Ureter (tissue), 1 donor: ENCODE results near the gene CUBN. TPM values are rescaled to one million over a fixed set of nuclear protein-coding genes. Genes with fewer than 3 reads are reported as not detected.

Source experiments
- DNase-seq: peaks from one replicate; pipeline ENCODE4 v3.0.0-alpha.2; 2020; ENCODE audit warnings: low spot score
- total RNA-seq: library from RNA; stranded (reverse); gene quantifications from one replicate; pipeline ENCODE4 v1.2.4, GENCODE V29; 2023
- donor health status: DM: yes; HTN: yes; CAD: no.

The CUBN gene
- total RNA-seq, 1 donor from 2014 or later = 2.4 TPM

- no peak for DNase-seq
Observed at GRCh38 chr10:16952080-16952479, 177.5 kb downstream of the CUBN start.

DNA sequence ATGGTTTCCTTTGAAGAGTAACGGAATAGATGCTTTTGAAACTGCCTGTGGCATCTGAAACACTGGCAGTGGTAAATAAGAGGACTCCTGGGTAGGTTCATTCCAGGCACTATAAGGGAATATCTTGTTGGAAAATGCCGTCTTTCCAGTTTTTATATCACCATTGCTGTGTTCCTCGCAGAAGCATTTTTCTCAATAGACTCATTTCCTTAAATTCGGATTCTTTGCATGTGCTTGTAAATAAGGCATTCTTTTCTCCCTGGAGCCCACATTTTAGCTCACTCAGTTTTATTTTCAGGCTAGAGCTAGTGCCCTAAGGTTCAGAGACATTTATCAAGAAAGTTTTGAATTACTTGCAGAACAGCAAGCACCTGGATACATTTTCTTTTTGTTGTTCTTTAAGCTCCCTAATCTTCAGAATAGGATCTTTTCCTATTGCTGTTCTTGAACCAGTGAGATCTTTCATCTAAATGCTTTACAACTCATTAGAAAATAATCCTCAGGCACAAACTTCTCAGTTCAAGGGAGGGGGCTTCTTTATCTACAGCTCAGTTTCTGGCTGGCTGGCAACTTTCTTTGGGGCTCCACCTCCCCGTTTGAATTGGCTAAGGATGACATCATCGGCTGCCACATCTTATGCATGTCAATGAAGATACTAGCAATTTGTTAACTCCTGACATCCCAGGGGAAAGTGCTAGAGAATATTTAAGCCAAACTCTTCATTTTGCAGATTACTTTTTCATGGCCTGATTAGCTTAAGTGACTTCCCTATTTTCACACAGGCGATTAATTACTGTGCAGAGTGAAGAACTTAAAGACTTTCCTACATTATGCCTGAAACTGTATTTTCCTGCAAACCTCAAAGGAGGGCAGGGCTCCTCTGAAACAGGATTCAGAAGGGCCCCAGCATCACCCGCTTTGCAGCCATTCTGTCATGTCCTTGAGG lies 178.7 kb downstream of the CUBN start:
- DNase-seq = no peak

DNA sequence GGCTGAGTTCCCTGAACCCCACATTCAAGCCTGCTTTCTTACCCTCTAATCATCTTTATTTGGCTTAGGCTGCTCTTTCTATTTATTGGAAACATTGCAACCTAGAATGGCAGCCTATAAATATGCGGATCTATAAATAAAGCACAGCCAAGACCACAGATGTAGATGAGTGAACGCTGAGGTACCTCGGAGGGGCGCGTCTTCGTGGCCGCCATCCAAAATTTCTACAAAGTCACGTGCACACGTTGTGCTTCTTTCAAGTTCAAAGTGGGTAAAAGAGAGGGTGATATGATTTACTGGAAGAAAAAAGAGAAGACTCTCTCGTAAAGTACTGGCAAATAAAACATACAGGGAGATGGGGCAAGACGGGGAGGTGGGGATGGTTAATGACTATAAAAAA lies 179.8 kb downstream of the CUBN start:
- no peak for DNase-seq

- no peak for DNase-seq
Observed at GRCh38 chr10:16948361-16948760, 181.2 kb downstream of the CUBN start.

DNA sequence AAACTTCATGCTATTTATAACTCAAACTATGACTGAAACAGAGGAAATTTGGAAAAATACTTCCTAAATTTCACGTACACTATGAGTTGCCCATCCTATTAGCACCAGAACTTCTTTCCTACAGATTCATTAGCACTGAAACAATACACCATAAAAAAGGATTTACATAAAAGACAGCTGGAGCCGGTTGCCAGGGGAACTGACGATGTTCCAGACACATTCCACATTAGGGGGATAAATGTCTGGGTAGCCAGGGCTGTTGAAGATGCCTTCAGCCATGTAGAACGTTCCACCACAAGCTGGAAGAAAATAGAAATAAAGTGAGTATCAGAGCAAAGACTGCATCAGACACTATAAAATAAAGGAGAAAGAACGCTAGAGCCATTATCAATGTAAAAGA lies 182.5 kb downstream of the CUBN start:
- no peak for DNase-seq

DNA sequence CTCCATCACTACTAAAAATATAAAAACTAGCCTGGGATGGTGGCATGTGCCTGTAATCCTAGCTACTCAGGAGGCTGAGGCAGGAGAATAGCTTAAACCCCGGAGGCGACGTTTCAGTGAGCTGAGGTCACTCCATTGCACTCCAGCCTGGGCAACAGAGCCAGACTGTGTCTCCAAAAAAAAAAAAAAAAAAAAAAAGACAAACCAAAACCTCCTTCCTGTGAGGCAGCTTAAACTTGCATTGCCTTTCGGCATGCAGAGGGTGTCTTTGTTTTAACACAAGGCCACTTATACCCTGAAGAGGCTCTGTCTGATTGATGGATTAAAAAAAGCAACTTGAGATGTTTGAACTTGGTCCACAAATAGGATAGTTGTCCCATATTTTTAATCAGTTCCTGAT lies 184.0 kb downstream of the CUBN start:
- no peak for DNase-seq

DNA sequence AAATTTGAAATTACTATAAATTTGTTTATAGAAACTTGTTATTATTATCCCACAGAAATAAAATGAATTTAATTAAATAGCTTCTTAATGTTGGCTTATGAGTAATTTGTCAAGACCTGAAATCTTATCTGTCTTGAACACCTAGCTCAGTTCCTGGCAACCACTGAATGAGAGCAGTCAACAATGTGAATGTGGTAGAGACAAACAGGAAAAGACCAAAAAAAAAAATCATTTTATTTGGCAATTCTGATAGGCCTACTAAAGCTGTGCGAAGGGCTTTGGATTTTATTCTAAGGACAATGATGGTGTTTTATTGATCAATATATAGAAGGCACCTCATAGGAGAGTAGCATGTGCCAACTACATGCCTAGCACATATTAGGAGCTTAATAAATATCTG lies 184.6 kb downstream of the CUBN start:
- DNase-seq = no peak

GRCh38 chr10:16944402-16944801 lies 185.2 kb downstream of the CUBN start:
- DNase-seq = no peak

GRCh38 chr10:16943295-16944285 lies 186.0 kb downstream of the CUBN start:
- no peak for DNase-seq

GRCh38 chr10:16942381-16943078 lies 187.1 kb downstream of the CUBN start:
- DNase-seq = no peak

- no peak for DNase-seq
Observed at GRCh38 chr10:16941870-16942269, 187.7 kb downstream of the CUBN start.

DNA sequence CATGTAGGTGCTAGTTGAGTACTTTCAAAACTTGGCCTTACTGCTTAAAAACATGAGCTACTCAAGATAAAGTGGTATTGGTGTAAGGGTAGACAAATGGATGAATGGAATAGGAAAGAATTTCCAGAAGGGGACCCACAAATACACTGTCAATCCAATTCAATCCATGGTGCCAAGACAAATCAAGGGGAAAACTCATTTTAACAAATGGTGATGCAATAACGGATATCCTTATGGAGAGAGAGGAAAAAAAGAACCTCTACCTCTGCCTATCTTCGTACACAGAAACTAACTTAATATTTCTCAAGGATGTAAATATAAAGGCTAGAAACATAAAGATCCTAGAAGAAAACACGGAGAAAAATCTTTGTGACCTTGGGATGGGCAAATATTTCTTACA lies 188.5 kb downstream of the CUBN start:
- no peak for DNase-seq

- no peak for DNase-seq
Observed at GRCh38 chr10:16938952-16939351, 190.7 kb downstream of the CUBN start.

- no peak for DNase-seq
Observed at GRCh38 chr10:16934461-16934860, 195.2 kb downstream of the CUBN start.

DNA sequence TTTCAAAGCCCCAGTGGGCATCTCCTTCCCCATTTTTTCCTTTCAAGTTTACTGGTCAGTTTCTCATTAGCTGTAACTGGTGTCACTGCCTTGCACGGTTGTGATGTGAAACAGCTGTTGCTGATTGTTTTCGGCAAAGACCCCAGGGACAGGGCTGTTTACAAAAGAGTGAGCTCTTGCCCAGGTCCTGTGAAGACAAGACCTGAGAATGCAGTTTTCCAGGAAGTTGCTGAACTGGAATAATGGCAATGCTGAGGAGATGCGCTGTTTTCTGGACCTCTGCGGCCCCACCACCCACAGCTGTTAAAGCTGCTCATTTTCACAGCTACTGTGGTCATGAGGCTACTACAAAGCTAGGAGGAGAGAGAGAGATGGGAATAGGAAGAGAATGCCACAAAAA lies 195.8 kb downstream of the CUBN start:
- no peak for DNase-seq

DNA sequence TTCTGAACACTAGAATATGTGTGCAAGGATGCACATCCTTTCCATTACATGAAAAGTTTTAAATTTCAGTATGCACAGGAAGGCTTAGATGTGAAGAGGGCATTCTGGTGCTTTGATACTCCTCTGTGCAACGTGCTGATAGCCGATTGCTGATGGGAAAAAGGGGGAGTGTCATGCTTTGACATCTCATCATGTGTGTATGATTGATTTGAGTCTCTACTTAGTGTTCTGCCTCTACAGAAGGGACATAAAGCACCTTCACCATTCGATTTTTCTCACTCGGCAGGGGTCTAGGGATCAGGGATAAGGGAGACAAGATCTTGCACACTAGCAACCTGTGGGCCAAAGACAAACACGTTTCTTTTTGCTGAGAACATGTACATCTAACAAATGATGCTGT lies 197.7 kb downstream of the CUBN start:
- DNase-seq = no peak

GRCh38 chr10:16930540-16930939 lies 199.1 kb downstream of the CUBN start:
- no peak for DNase-seq

DNA sequence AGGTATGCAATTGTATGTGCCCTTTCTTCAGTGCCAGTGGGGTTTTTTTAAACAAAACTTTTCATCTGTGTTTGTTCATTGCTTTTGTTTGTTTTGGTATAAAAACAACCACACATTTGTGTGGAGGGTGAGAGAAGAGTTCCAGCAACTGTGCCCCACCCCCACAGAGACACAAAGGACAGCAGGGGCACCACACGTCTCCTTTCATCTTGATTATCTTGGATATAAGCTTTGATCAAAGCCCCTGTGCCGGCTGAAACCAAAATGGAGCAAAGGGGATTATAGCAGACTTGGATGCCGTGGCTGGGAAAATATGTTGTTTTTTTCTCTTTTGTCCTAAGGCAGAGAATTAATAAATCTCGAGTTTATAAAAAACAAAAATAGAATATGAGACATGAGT lies 200.5 kb downstream of the CUBN start:
- DNase-seq = no peak

DNA sequence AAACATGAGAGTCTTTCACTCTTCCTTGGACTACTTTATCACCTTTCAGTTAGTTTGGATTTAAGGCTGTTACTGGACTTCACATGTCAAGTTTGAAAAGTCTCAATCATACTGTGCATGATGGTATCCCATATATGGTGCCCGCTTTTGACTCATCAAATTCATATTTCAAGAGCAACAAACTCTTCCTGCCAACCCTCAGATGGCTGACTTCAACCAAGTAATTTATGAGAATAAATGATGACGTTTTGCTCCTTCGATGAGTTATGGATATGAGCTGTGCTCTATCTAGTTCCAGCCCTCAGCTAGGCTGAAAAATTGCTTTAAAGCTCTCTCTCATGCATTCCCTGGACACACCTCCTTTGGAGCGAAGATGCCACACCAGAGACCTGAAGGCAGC lies 202.1 kb downstream of the CUBN start:
- DNase-seq = no peak

DNA sequence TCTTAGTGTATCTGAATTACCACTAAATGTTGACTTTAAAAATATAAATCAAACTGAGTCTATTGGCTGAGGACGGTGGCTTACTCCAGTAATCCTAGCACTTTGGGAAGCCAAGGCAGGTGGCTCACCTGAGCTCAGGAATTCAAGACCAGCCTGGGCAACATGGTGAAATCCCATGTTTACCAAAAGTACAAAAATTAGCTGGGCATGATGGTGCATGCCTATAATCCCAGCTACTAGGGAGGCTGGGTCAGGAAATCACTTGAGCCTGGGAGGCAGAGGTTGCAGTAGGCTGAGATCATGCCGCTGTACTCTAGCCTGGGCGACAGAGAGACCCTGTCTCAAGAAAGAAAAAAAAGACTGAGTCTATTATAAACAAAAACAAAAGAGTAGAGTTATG lies 205.9 kb downstream of the CUBN start:
- no peak for DNase-seq

GRCh38 chr10:16923309-16923708 lies 206.3 kb downstream of the CUBN start:
- no peak for DNase-seq
